Osteoblast (primary cell): Measurements from ENCODE around the gene CASP7. TPM values are rescaled to one million over a fixed set of nuclear protein-coding genes. Genes with fewer than 3 reads are reported as not detected.

ENCODE experiments used
- DNase-seq: peaks from one replicate; pipeline ENCODE4 v3.0.0; 2011; ENCODE audit warnings: low spot score, mixed read lengths; ENCODE audit not compliant: insufficient read length; ENCODE audit errors: missing footprints
- H2AFZ ChIP-seq: 2 replicates; pipeline ENCODE4 v1.6.0; 2011; ENCODE audit warnings: mild to moderate bottlenecking, low read length
- H3K27ac ChIP-seq: 2 replicates; pipeline ENCODE4 v1.5.1; 2011; ENCODE audit warnings: mild to moderate bottlenecking, low read depth, low read length, moderate library complexity
- H3K27me3 ChIP-seq: 2 replicates; pipeline ENCODE4 v1.6.0; 2012; ENCODE audit warnings: mild to moderate bottlenecking, control low read depth, inconsistent platforms, low read length, moderate library complexity; ENCODE audit not compliant: insufficient read depth
- H3K36me3 ChIP-seq: 2 replicates; pipeline ENCODE4 v1.5.1; 2011; ENCODE audit warnings: mild to moderate bottlenecking, low read length, control low read depth, moderate library complexity; ENCODE audit not compliant: insufficient read depth
- H3K4me1 ChIP-seq: 2 replicates; pipeline ENCODE4 v1.5.1; 2011; ENCODE audit warnings: mild to moderate bottlenecking, low read length, control low read depth, moderate library complexity; ENCODE audit not compliant: insufficient read depth
- H3K4me2 ChIP-seq: 2 replicates; pipeline ENCODE4 v1.6.0; 2011; ENCODE audit warnings: mild to moderate bottlenecking, low read length; ENCODE audit not compliant: insufficient read depth
- H3K4me3 ChIP-seq: fragments of 200-600 bp; sonication (generic); 3 replicates; pipeline ENCODE4 v1.5.1; 2012; ENCODE audit warnings: mild to moderate bottlenecking, low read length, inconsistent platforms; ENCODE audit not compliant: insufficient read depth
- H3K79me2 ChIP-seq: 2 replicates; pipeline ENCODE4 v1.6.0; 2012; ENCODE audit warnings: mild to moderate bottlenecking, low read length, control low read depth, inconsistent platforms; ENCODE audit not compliant: insufficient read depth
- H3K9me3 ChIP-seq: 2 replicates; pipeline ENCODE4 v1.5.1; 2011; ENCODE audit warnings: low read depth, low read length, control low read depth
- H4K20me1 ChIP-seq: 2 replicates; pipeline ENCODE4 v1.6.0; 2012; ENCODE audit warnings: mild to moderate bottlenecking, low read length, control low read depth; ENCODE audit not compliant: insufficient read depth
- CTCF ChIP-seq: IDR thresholded peaks from 2 replicates; pipeline ENCODE4 v1.5.1; 2011; ENCODE audit warnings: mild to moderate bottlenecking, low read depth, low read length, moderate library complexity; ENCODE audit errors: extremely low read depth
- total RNA-seq: library from RNA; depleted of rRNA; stranded (reverse); fragments of >200 nt; gene quantifications from 2 replicates; pipeline ENCODE4 v1.2.3, GENCODE V29; 2012

Gene CASP7
- total RNA-seq, 1 donor: 21.7 TPM

- DNase-seq: no peak
- Histone ChIP-seq H2AFZ (no peak overlapping the region), H3K9me3 (no peaks in the 10 kb centered on the region), H3K27ac (no peak overlapping the region), H4K20me1 (no peaks in the 10 kb centered on the region), H3K4me2 (no peak overlapping the region), H3K27me3 (no peaks in the 10 kb centered on the region), H3K4me1 (peaks cover 12% of the 10 kb centered on the region), H3K4me3 (no peak overlapping the region), H3K36me3 (no peaks in the 10 kb centered on the region), H3K79me2 (no peaks in the 10 kb centered on the region)
- no peak for TF ChIP-seq CTCF
Measured at GRCh38 chr10:113665352-113665751, 14.4 kb upstream of the CASP7 start.

GRCh38 chr10:113665806-113666354 is 13.8 kb upstream of the CASP7 start:
- no peak overlapping the region for H2AFZ ChIP-seq
- H3K4me1 ChIP-seq: peaks cover 12% of the 10 kb centered on the region
- H3K4me3 ChIP-seq: no peak overlapping the region
- H3K27ac ChIP-seq: no peak overlapping the region
- H3K79me2 ChIP-seq: no peaks in the 10 kb centered on the region
- DNase-seq: no peak
- TF ChIP-seq CTCF: no peak
- H3K36me3 ChIP-seq: no peaks in the 10 kb centered on the region
- no peaks in the 10 kb centered on the region for H4K20me1 ChIP-seq
- no peaks in the 10 kb centered on the region for H3K27me3 ChIP-seq
- H3K4me2 ChIP-seq: no peak overlapping the region
- peaks cover 4% of the 10 kb centered on the region for H3K9me3 ChIP-seq

GRCh38 chr10:113666682-113667252 is 12.9 kb upstream of the CASP7 start:
- no peak overlapping the region for H3K4me3 ChIP-seq
- H4K20me1 ChIP-seq: no peaks in the 10 kb centered on the region
- peaks cover 4% of the 10 kb centered on the region for H3K9me3 ChIP-seq
- H3K79me2 ChIP-seq: no peaks in the 10 kb centered on the region
- no peak for TF ChIP-seq CTCF
- DNase-seq: peak; percentile 66
- H2AFZ ChIP-seq: no peak overlapping the region
- peaks cover 12% of the 10 kb centered on the region for H3K4me1 ChIP-seq
- no peak overlapping the region for H3K4me2 ChIP-seq
- peaks cover 4% of the 10 kb centered on the region for H3K27me3 ChIP-seq
- no peaks in the 10 kb centered on the region for H3K36me3 ChIP-seq
- no peak overlapping the region for H3K27ac ChIP-seq

GRCh38 chr10:113680190-113681111 is 739 bp downstream of the CASP7 start:
- peak overlapping the region; percentile 100 for H2AFZ ChIP-seq
- no peaks in the 10 kb centered on the region for H3K9me3 ChIP-seq
- no peaks in the 10 kb centered on the region for H3K27me3 ChIP-seq
- TF ChIP-seq CTCF: no peak
- peaks cover 20% of the 10 kb centered on the region for H4K20me1 ChIP-seq
- H3K79me2 ChIP-seq: peaks cover 36% of the 10 kb centered on the region
- DNase-seq: peak; percentile 49
- peaks cover 11% of the 10 kb centered on the region for H3K4me1 ChIP-seq
- H3K4me2 ChIP-seq: peak overlapping the region; percentile 92
- peak overlapping the region; percentile 100 for H3K4me3 ChIP-seq
- H3K27ac ChIP-seq: peak overlapping the region; percentile 86
- no peaks in the 10 kb centered on the region for H3K36me3 ChIP-seq
